ENCODE measurements around the gene DNMT1. TPM values are rescaled to one million over a fixed set of nuclear protein-coding genes. Genes with fewer than 3 reads are reported as not detected.

The DNMT1 gene
- total RNA-seq, 2 donors from 2014 or later: 57.5 to 61.2 TPM

DNA sequence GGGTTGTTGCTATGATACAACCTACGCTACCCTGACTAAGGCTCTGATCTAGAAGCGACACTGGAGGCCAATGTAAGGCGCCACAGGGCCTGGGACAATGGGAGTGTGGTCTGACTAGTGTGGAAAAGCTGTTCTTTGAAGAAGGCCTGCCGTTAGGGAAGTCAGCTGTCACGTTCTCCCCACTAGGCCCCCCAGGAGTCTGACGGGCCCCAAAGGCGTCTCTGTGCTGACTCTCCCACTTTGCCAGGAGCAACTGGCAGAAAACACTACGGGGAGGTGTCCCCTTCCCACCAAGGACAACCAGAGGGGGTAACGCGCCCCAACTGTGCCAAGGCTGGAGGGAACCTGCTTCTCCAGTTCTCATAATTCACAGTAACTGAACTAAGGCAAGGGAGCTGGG lies 49.7 kb downstream of the DNMT1 start:
- H3K4me1 ChIP-seq (ENCODE audit: control insufficient read depth in 1 of 2, low read depth in 2 of 2): no peaks in the 10 kb centered on the region
- no peak overlapping the region for H3K4me3 ChIP-seq
- H3K27me3 ChIP-seq (replicated peaks; ENCODE audit: insufficient read depth): no peaks in the 10 kb centered on the region
- H3K9me3 ChIP-seq: no peaks in the 10 kb centered on the region
- peaks cover 66% of the 10 kb centered on the region for H3K36me3 ChIP-seq
- no peak for ATAC-seq (ENCODE audit: insufficient number of reproducible peaks, low FRiP score, low read depth)
- no peak overlapping the region for H3K27ac ChIP-seq
- DNase-seq (ENCODE audit: low spot score): no peak
- TF ChIP-seq, protein P1, sequence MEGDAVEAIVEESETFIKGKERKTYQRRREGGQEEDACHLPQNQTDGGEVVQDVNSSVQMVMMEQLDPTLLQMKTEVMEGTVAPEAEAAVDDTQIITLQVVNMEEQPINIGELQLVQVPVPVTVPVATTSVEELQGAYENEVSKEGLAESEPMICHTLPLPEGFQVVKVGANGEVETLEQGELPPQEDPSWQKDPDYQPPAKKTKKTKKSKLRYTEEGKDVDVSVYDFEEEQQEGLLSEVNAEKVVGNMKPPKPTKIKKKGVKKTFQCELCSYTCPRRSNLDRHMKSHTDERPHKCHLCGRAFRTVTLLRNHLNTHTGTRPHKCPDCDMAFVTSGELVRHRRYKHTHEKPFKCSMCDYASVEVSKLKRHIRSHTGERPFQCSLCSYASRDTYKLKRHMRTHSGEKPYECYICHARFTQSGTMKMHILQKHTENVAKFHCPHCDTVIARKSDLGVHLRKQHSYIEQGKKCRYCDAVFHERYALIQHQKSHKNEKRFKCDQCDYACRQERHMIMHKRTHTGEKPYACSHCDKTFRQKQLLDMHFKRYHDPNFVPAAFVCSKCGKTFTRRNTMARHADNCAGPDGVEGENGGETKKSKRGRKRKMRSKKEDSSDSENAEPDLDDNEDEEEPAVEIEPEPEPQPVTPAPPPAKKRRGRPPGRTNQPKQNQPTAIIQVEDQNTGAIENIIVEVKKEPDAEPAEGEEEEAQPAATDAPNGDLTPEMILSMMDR (IDR thresholded peaks at IDR 0.05): no peak

DNA sequence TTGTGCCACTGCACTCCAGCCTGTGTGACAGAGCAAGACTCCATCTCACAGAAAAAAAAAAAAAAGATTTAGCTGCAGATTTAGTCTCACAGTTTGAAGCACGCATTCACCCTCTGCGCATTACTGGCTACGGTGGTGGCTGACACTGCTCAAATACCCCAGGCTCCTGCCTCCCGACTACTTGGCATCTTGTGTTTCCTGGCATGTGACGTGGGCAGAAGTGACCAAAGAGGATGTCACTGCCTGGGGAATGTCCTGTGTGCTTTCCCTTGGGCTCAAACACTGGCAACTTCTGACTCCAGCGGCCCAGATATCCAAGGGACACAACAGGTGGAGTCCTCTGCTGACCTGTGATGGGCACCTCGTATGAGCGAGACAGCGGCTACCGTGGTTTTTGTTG lies 50.4 kb downstream of the DNMT1 start:
- no peak overlapping the region for H3K4me3 ChIP-seq
- no peak for ATAC-seq (ENCODE audit: insufficient number of reproducible peaks, low FRiP score, low read depth)
- H3K4me1 ChIP-seq (ENCODE audit: control insufficient read depth in 1 of 2, low read depth in 2 of 2): no peaks in the 10 kb centered on the region
- no peak for DNase-seq (ENCODE audit: low spot score)
- TF ChIP-seq, protein P1 (IDR thresholded peaks at IDR 0.05): no peak
- H3K9me3 ChIP-seq: no peaks in the 10 kb centered on the region
- H3K36me3 ChIP-seq: peaks cover 66% of the 10 kb centered on the region
- H3K27me3 ChIP-seq (replicated peaks; ENCODE audit: insufficient read depth): no peaks in the 10 kb centered on the region
- no peak overlapping the region for H3K27ac ChIP-seq

DNA sequence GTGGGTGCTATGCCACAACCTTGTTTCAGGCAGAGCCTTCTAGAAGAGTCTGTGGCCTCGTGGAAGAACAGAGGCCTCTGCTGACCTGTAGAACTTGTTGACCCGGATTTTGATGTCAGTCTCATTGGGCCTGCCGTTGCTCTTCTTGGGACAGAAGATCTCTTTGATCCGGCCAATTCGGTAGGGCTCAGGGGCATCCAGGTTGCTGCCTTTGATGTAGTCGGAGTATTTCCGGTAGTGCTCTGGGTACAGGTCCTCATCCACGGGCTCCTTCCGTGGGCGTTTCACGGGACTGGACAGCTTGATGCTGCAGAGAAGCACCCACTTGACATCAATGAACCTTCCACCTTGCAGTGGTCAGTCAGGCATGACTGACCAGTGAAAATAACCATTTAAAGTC lies 51.1 kb downstream of the DNMT1 start:
- no peak overlapping the region for H3K27ac ChIP-seq
- ATAC-seq (ENCODE audit: insufficient number of reproducible peaks, low FRiP score, low read depth): no peak
- H3K36me3 ChIP-seq: peaks cover 62% of the 10 kb centered on the region

DNA sequence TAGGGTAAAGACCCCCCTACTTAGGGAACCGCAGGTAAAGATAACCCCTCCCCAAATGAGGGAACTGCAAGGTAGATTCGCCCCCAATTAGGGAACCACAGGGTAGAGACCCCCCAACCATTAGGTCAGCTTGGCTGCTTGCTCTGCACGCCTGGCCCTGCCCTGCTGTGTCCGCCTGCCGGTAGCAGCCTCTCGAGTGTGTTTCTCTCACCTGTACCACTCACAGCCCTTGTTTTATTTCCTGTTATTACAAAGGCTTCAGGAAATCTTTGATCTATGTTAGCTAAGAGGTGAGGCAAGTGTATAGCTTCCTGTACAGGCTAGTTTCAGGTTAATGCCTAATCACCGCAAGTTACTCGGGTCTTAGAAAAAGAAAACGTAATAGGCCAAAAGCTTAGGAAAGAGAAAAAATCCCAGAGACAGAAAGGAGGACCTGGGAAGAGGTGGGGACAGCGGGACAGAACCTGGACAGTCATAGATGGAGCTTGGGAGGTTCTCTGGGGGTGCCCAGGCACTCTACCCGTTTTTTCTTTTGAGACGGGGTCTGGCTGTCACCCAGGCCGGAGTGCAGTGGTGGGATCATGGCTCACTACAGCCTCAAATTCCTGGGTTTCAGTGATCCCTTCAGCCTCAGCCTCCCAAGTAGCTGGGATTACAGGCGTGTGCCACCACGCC lies 51.9 kb downstream of the DNMT1 start:
- TF ChIP-seq, protein P1 (IDR thresholded peaks at IDR 0.05): no peak
- H3K27ac ChIP-seq: no peak overlapping the region
- ATAC-seq (ENCODE audit: insufficient number of reproducible peaks, low FRiP score, low read depth) (no peak), DNase-seq (ENCODE audit: low spot score) (no peak)
- H3K4me1 ChIP-seq (ENCODE audit: control insufficient read depth in 1 of 2, low read depth in 2 of 2): no peaks in the 10 kb centered on the region
- H3K27me3 ChIP-seq (replicated peaks; ENCODE audit: insufficient read depth): no peaks in the 10 kb centered on the region
- no peak overlapping the region for H3K4me3 ChIP-seq
- H3K9me3 ChIP-seq: no peaks in the 10 kb centered on the region
- H3K36me3 ChIP-seq: peaks cover 66% of the 10 kb centered on the region

More for the DNA sequence above, 51.1 kb downstream of the DNMT1 start:
- Histone ChIP-seq H3K4me3 (no peak overlapping the region), H3K4me1 (ENCODE audit: control insufficient read depth in 1 of 2, low read depth in 2 of 2) (no peaks in the 10 kb centered on the region), H3K9me3 (no peaks in the 10 kb centered on the region), H3K27me3 (replicated peaks; ENCODE audit: insufficient read depth) (no peaks in the 10 kb centered on the region)
- TF ChIP-seq, protein P1 (IDR thresholded peaks at IDR 0.05): no peak
- no peak for DNase-seq (ENCODE audit: low spot score)

DNA sequence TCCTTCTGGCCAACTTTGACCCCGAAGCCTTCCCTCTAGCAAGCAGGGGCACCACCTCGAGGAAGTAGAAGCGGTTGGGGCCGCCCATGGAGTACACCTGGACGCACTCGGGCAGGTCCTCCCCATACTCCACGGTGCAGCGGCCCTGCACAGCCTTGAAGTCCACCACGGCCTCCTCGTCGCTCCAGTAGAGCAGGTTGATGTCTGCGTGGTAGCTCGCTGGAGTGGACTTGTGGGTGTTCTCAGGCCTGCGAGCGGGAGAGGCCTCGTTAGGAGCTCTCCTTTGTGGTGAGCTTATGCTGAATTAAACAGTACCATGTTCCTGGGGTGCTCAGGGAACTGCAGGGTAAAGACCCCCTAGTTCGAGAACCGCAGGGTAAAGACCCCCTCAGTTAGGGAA lies 52.8 kb downstream of the DNMT1 start:
- ATAC-seq (ENCODE audit: insufficient number of reproducible peaks, low FRiP score, low read depth) (no peak), DNase-seq (ENCODE audit: low spot score) (no peak)
- no peak overlapping the region for H3K4me3 ChIP-seq
- no peaks in the 10 kb centered on the region for H3K4me1 ChIP-seq (ENCODE audit: control insufficient read depth in 1 of 2, low read depth in 2 of 2)
- no peaks in the 10 kb centered on the region for H3K27me3 ChIP-seq (replicated peaks; ENCODE audit: insufficient read depth)
- H3K9me3 ChIP-seq: no peaks in the 10 kb centered on the region
- no peak overlapping the region for H3K27ac ChIP-seq
- TF ChIP-seq, protein P1 (IDR thresholded peaks at IDR 0.05): no peak
- peaks cover 75% of the 10 kb centered on the region for H3K36me3 ChIP-seq

Data from thoracic aorta (tissue), 2 donors.